Hippocampal formation (tissue), 2 donors: Measurements from ENCODE around the gene PPP3CA.
"Not testable (repeated sequence)": the region's sequence is repeated elsewhere in the genome, so short reads cannot be mapped to it uniquely, and the experiment has no call there.

Experiments used
- DNase-seq, 2 donors: peaks; one replicate each; lab custom pipeline; 2025; lab: John Stamatoyannopoulos, UW

PPP3CA gene

DNA sequence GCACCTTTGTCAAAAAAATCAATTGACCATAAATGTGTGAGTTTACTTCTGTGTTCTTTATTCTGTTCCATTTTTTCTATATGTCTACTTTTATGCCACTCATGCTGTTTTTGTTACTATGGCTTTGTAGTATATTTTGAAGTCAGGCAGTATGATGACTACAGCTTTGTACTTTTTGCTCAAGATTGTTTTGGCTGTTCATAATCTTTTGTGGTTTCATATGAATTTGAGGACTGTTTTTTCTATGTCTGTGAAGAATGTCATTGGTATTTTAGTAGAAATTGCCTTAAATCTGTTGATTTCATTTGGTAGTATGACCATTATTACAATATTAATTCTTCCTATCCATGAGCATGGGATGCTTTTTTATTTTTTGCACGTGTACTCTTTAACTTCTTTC is 346.8 kb downstream of the PPP3CA start:
- DNase-seq = no peak

DNA sequence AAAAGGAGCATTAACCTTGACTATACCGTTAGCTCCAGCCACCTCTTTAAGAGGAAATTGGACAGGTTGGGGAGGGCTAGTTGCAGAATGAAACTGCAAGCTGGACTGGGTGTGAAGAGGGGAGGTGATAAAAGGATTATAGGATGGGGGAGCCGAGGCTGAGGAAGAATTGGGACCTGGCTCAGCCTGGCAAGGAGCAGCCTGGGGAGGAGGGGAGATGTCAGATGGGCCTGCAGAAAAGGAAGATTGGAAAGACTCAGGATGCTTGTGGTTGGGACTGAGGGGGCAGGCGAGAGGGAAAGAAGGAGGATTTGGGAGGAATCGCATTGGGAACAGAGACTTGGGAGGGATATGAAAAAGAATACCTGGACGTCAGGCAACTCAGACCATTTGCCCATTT is 351.7 kb downstream of the PPP3CA start:
- no peak for DNase-seq

DNA sequence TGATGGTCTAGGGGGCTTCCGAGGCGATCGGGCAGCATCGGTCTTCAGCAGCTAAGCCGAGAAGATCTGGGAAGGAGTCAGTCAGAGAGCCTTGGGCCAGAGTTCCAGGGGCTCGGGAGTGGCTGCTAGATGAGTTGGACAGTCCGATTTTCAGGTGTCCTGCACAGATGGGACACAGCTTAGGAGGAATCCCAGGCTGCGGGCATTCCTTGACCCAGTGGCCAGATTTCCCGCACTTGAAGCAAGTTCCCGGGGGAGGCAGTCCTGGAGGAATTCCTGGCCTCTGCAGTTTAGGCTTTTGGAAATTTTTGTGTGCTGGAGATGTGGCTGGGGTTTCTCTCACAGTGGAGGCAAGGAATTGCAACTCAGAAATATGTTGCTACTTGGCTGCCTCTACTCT is 352.3 kb downstream of the PPP3CA start:
- not testable (repeated sequence) for DNase-seq

- not testable (repeated sequence) for DNase-seq
Observed at GRCh38 chr4:100991332-100992069, 355.8 kb downstream of the PPP3CA start.

GRCh38 chr4:100989401-100989800 is 357.9 kb downstream of the PPP3CA start:
- DNase-seq = no peak

- DNase-seq = no peak
Observed at GRCh38 chr4:100988876-100989275, 358.4 kb downstream of the PPP3CA start.

DNA sequence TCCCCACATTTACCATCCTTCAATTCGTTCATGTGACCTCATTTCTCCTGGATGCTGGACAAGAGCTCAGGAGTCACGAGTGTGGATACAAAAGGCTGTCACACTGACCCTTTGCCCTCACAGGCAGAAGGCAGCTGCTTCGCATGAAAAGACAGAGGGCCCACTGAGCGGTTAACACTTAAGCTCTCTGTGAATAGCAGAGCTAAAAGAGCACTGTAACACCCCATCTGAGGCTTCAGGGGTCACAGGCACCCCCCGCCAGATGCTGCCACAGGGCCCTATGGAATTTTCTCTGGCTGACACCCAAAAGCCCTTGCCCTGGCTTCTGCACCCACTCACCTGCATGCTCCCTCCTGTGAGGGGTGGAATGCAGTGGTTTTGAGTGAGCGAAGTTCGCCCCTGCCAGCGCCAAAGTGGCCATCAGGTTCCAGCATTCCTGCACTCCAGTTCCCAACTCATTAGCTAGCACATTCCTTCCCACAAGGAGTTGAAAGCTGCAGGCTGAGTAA is 360.9 kb downstream of the PPP3CA start:
- peak in 1 of 2 donors; percentile 36 for DNase-seq

- DNase-seq = no peak
Observed at GRCh38 chr4:100985576-100985975, 361.8 kb downstream of the PPP3CA start.

- no peak for DNase-seq
Observed at GRCh38 chr4:100984901-100985300, 362.4 kb downstream of the PPP3CA start.

- no peak for DNase-seq
Observed at GRCh38 chr4:100983426-100983825, 363.9 kb downstream of the PPP3CA start.

DNA sequence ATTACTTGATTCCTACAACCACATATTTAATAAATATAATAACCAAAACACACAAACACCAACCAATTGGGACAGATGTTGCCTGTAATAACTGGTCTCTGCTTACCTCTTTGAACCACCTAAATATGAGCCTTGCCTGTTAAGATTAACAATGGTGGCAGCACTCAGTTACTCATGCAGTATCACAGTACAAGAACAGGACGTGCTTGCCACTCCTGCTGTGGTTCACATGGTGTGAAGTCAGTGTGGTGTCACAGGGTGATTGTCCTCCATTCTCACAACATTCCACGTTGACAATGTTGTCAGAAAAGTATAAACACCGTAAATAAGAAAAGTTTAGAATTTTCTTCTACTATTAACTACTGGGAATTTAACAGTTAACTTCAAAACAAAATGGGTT is 365.0 kb downstream of the PPP3CA start:
- DNase-seq = no peak

GRCh38 chr4:100981447-100982204 is 365.7 kb downstream of the PPP3CA start:
- no peak for DNase-seq

DNA sequence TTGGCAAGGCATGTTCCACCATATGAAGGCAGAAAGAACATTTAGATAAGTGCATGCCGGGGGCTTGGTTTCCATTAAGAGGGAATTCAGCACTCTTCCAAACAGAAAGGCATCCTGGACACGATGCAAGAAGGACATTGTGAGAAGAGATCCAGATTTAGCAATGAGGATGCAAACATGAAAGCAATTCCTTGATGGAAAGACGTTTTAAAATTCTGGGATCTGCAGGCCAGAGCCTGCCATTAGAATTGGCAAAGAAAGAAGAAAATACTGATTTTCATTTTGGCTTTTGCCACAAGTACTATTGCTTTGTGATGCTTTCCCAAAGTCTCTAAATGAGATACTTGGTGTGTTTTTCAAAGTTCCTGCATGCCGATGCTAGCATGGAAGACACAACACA is 367.6 kb downstream of the PPP3CA start:
- no peak for DNase-seq

GRCh38 chr4:100977746-100978397 is 369.5 kb downstream of the PPP3CA start:
- DNase-seq = no peak

DNA sequence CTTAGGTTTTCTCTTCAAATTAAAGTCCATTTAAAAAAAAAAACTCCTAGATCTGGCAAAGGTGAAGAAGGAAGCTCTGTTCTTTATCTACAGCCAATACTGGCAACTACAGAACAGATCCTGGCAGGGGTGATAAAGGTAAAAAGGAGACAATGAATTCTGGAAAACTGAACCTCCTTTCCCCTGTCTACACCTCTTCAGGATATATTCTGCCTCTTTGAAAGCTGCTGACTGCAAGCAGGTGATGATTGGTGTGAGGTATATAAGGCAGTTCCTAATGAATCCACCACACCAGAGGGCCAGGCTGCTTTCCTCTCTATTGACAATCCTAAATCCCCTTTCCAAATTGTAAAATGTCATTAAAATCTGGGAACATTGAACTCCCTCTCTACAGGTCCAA is 370.1 kb downstream of the PPP3CA start:
- no peak for DNase-seq
